Adipose tissue (tissue), 3 donors: ENCODE measurements around the gene PPP5C. TPM values are rescaled to one million over a fixed set of nuclear protein-coding genes. Genes with fewer than 3 reads are reported as not detected.

Experiments
- polyA plus RNA-seq, 3 donors: library from polyadenylated mRNA; stranded (reverse); fragments of 200-250 nt; gene quantifications; one replicate each; pipeline ENCODE4 v1.2.3, GENCODE V29; 2013
- donor health status: healthy with polysubstance abuse.
- donor health status: Bipolar disorder and iron deficiency.
- donor health status: healthy.

The PPP5C gene
- polyA plus RNA-seq, 3 donors = 22.2 to 38.3 (median 28.1) TPM

Other genes starting within 250 kb of the PPP5C start
- not detected for gene IGFL3, start 222.4 kb upstream of the PPP5C start, polyA plus RNA-seq
- gene IGFL2, start 198.8 kb upstream of the PPP5C start, polyA plus RNA-seq = 1 to 10 TPM in 1 of 3 donors, under 1 TPM in 2; 0.09 to 1.1 (median 0.22) TPM
- not detected for gene IGFL1, start 117.3 kb upstream of the PPP5C start, polyA plus RNA-seq
- 10 to 100 TPM in 2 of 3 donors, 1 to 10 TPM in 1; 9.5 to 99.1 (median 25.0) TPM for gene HIF3A, start 50.0 kb upstream of the PPP5C start, polyA plus RNA-seq
- gene CCDC8, start 66.5 kb downstream of the PPP5C start, polyA plus RNA-seq = 1 to 10 TPM; 1.1 to 8.9 (median 8.0) TPM
- gene PNMA8C, start 81.8 kb downstream of the PPP5C start, polyA plus RNA-seq = under 1 TPM in 1 of 3 donors, not detected in 2; 0.03 TPM
- gene PNMA8A, start 124.5 kb downstream of the PPP5C start, polyA plus RNA-seq = 1 to 10 TPM in 2 of 3 donors, under 1 TPM in 1; 0.13 to 3.7 (median 2.2) TPM
- 1 to 10 TPM in 1 of 3 donors, under 1 TPM in 2; 0.79 to 1.9 (median 0.85) TPM for gene PNMA8B, start 148.8 kb downstream of the PPP5C start, polyA plus RNA-seq